Neural cell (in vitro differentiated cells): Measurements from ENCODE around the gene PCNX4. TPM values are rescaled to one million over a fixed set of nuclear protein-coding genes. Genes with fewer than 3 reads are reported as not detected.

ENCODE experiments used
- H2AFZ ChIP-seq: fragments of 200-600, 300-800 bp; sonication (generic), shearing (Covaris generic); 2 replicates; pipeline ENCODE4 v1.6.0; 2014; ENCODE audit warnings: low read depth, mild to moderate bottlenecking, antibody characterized with exemption, low read length, moderate library complexity
- H3F3A ChIP-seq: fragments of 200-600 bp; shearing (Covaris generic); 2 replicates; pipeline ENCODE4 v1.6.1; 2016; ENCODE audit warnings: mild to moderate bottlenecking, moderate library complexity, mixed read lengths, antibody characterized with exemption, low read length; ENCODE audit not compliant: insufficient read depth, poor library complexity, severe bottlenecking
- H3K27ac ChIP-seq: fragments of 200-600, 300-800 bp; sonication (generic), shearing (Covaris generic); 2 replicates; pipeline ENCODE4 v1.5.1; 2014; ENCODE audit warnings: mild to moderate bottlenecking, low read length, moderate library complexity
- H3K27me3 ChIP-seq: fragments of 300-800, 200-600 bp; sonication (generic), shearing (Covaris generic); 2 replicates; pipeline ENCODE4 v1.6.0; 2014; ENCODE audit warnings: mild to moderate bottlenecking, low read depth, low read length, moderate library complexity; ENCODE audit not compliant: insufficient read depth
- H3K36me3 ChIP-seq: fragments of 300-800, 200-600 bp; sonication (generic), shearing (Covaris generic); 2 replicates; pipeline ENCODE4 v1.5.1; 2014; ENCODE audit warnings: mild to moderate bottlenecking, antibody characterized with exemption, low read length, moderate library complexity; ENCODE audit not compliant: insufficient read depth
- H3K4me2 ChIP-seq: fragments of 300-800, 200-600 bp; sonication (generic), shearing (Covaris generic); 2 replicates; pipeline ENCODE4 v1.6.0; 2014; ENCODE audit warnings: mild to moderate bottlenecking, low read length
- H3K4me3 ChIP-seq: fragments of 300-800, 200-600 bp; sonication (generic), shearing (Covaris generic); 2 replicates; pipeline ENCODE4 v1.5.1; 2014; ENCODE audit warnings: mild to moderate bottlenecking, low read length, moderate library complexity
- H3K79me2 ChIP-seq: fragments of 200-600 bp; shearing (Covaris generic); replicated peaks from 2 replicates; pipeline ENCODE4 v1.6.0; 2014; ENCODE audit warnings: mild to moderate bottlenecking, low read length, moderate library complexity; ENCODE audit not compliant: insufficient read depth
- H3K9ac ChIP-seq: fragments of 300-800, 200-600 bp; sonication (generic), shearing (Covaris generic); 2 replicates; pipeline ENCODE4 v1.6.1; 2016; ENCODE audit warnings: mild to moderate bottlenecking, low read length, mixed read lengths
- H3K9me2 ChIP-seq: fragments of 200-600 bp; shearing (Covaris generic); 2 replicates; pipeline ENCODE4 v1.6.1; 2016; ENCODE audit warnings: mild to moderate bottlenecking, low read length, mixed read lengths; ENCODE audit not compliant: insufficient read depth
- H3K9me3 ChIP-seq: fragments of 200-600, 300-800 bp; sonication (generic), shearing (Covaris generic); 2 replicates; pipeline ENCODE4 v1.6.1; 2016; ENCODE audit warnings: mild to moderate bottlenecking, mixed run types, low read length, moderate library complexity, mixed read lengths
- H4K20me1 ChIP-seq: fragments of 200-600 bp; shearing (Covaris generic); 2 replicates; pipeline ENCODE4 v1.6.1; 2016; ENCODE audit warnings: mild to moderate bottlenecking, mixed run types; ENCODE audit not compliant: insufficient read depth
- CTCF ChIP-seq: fragments of 450-650 bp; IDR thresholded peaks from 2 replicates; pipeline ENCODE4 v1.5.1; 2014; ENCODE audit warnings: antibody characterized with exemption, mild to moderate bottlenecking, moderate library complexity; ENCODE audit not compliant: poor library complexity, severe bottlenecking
- EP300 ChIP-seq: fragments of 450-650 bp; conservative IDR thresholded peaks from 2 replicates; pipeline ENCODE4 v1.6.1; 2014; ENCODE audit warnings: antibody characterized with exemption, mild to moderate bottlenecking, moderate library complexity; ENCODE audit not compliant: poor library complexity, severe bottlenecking
- EZH2 ChIP-seq: fragments of 200-600, 300-800 bp; shearing (Covaris generic), sonication (generic); IDR thresholded peaks from 2 replicates; pipeline ENCODE4 v1.6.1; 2014; ENCODE audit warnings: antibody characterized with exemption, low read length, borderline replicate concordance, mild to moderate bottlenecking; ENCODE audit not compliant: insufficient read depth, poor library complexity, severe bottlenecking
- MXI1 ChIP-seq: fragments of 450-650 bp; conservative IDR thresholded peaks from 2 replicates; pipeline ENCODE4 v1.6.1; 2014; ENCODE audit warnings: antibody characterized with exemption, mild to moderate bottlenecking; ENCODE audit not compliant: poor library complexity, severe bottlenecking
- POLR2AphosphoS5 ChIP-seq: IDR thresholded peaks from 2 replicates; pipeline ENCODE4 v1.6.1; 2012
- RAD21 ChIP-seq: fragments of 450-650 bp; conservative IDR thresholded peaks from 2 replicates; pipeline ENCODE4 v1.6.1; 2014; ENCODE audit warnings: antibody characterized with exemption, mild to moderate bottlenecking, moderate library complexity
- SMC3 ChIP-seq: fragments of 450-650 bp; conservative IDR thresholded peaks from 2 replicates; pipeline ENCODE4 v1.6.1; 2014; ENCODE audit warnings: antibody characterized with exemption, mild to moderate bottlenecking, moderate library complexity; ENCODE audit not compliant: poor library complexity
- TAF1 ChIP-seq: IDR thresholded peaks from 2 replicates; pipeline ENCODE4 v1.6.1; 2012; ENCODE audit warnings: low read depth
- polyA plus RNA-seq: library from polyadenylated mRNA; depleted of rRNA; stranded (reverse); fragments of >200 nt; gene quantifications from 2 replicates; pipeline ENCODE4 v1.2.3, GENCODE V29; 2014
- TF ChIP-seq, protein P1 (sequence below): IDR thresholded peaks from 2 replicates; pipeline ENCODE4 v1.6.1; 2012; ENCODE audit warnings: borderline replicate concordance

PCNX4 gene
- polyA plus RNA-seq, 1 donor from 2014 or later, result 117 TPM

DNA sequence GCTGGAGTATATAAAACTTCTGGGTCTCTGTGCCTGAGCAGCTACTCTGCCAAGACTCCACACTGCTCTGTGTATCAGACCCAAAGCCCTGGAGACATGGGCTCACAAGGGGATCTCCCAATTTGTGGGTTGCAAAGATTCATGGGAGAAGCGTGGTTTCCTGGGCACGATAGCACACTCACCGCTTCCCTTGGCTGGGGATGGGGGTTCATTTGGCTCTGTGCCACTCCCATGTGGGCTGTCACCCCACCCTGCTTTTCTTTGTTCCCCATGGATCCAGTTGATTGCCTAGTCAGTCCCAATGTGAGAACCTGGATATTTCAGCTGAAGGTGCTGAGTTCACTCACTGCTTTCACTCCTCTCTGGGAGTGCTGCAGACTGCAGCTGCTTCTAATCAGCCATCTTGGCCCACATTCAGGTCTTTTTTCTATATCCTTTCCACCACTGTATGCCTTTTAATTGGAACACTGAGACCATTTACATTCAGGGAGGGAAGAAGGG, 40.0 kb upstream of the PCNX4 start:
- no peak for TF ChIP-seq EP300
- TF ChIP-seq POLR2AphosphoS5, result no peak
- no peak for TF ChIP-seq CTCF
- no peak for TF ChIP-seq EZH2
- no peak for TF ChIP-seq MXI1
- no peak for TF ChIP-seq SMC3
- TF ChIP-seq RAD21, result no peak
- TF ChIP-seq, protein P1, sequence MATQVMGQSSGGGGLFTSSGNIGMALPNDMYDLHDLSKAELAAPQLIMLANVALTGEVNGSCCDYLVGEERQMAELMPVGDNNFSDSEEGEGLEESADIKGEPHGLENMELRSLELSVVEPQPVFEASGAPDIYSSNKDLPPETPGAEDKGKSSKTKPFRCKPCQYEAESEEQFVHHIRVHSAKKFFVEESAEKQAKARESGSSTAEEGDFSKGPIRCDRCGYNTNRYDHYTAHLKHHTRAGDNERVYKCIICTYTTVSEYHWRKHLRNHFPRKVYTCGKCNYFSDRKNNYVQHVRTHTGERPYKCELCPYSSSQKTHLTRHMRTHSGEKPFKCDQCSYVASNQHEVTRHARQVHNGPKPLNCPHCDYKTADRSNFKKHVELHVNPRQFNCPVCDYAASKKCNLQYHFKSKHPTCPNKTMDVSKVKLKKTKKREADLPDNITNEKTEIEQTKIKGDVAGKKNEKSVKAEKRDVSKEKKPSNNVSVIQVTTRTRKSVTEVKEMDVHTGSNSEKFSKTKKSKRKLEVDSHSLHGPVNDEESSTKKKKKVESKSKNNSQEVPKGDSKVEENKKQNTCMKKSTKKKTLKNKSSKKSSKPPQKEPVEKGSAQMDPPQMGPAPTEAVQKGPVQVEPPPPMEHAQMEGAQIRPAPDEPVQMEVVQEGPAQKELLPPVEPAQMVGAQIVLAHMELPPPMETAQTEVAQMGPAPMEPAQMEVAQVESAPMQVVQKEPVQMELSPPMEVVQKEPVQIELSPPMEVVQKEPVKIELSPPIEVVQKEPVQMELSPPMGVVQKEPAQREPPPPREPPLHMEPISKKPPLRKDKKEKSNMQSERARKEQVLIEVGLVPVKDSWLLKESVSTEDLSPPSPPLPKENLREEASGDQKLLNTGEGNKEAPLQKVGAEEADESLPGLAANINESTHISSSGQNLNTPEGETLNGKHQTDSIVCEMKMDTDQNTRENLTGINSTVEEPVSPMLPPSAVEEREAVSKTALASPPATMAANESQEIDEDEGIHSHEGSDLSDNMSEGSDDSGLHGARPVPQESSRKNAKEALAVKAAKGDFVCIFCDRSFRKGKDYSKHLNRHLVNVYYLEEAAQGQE, result no peak
- TF ChIP-seq TAF1, result no peak
- Histone ChIP-seq H2AFZ (no peak overlapping the region), H4K20me1 (no peaks in the 10 kb centered on the region), H3K27me3 (no peaks in the 10 kb centered on the region), H3K9me3 (no peaks in the 10 kb centered on the region), H3K9ac (no peak overlapping the region), H3F3A (no peaks in the 10 kb centered on the region), H3K36me3 (no peaks in the 10 kb centered on the region), H3K4me2 (no peak overlapping the region), H3K4me3 (no peak overlapping the region), H3K27ac (no peak overlapping the region), H3K9me2 (no peaks in the 10 kb centered on the region), H3K79me2 (no peaks in the 10 kb centered on the region)

- Histone ChIP-seq H3K79me2 (no peaks in the 10 kb centered on the region), H3K4me3 (no peak overlapping the region), H4K20me1 (no peaks in the 10 kb centered on the region), H3K27ac (no peak overlapping the region), H3K9me2 (no peaks in the 10 kb centered on the region), H3K27me3 (no peaks in the 10 kb centered on the region), H3K9ac (no peak overlapping the region), H3K36me3 (no peaks in the 10 kb centered on the region), H3K4me2 (no peak overlapping the region), H3K9me3 (no peaks in the 10 kb centered on the region), H3F3A (no peaks in the 10 kb centered on the region), H2AFZ (no peak overlapping the region)
- no peak for TF ChIP-seq EZH2
- TF ChIP-seq TAF1, result no peak
- no peak for TF ChIP-seq EP300
- no peak for TF ChIP-seq MXI1
- TF ChIP-seq SMC3, result no peak
Observed at GRCh38 chr14:60058087-60058486, 33.6 kb upstream of the PCNX4 start.

GRCh38 chr14:60061371-60061770, 30.4 kb upstream of the PCNX4 start:
- Histone ChIP-seq H3K4me2 (no peak overlapping the region), H3K9me3 (no peaks in the 10 kb centered on the region), H4K20me1 (no peaks in the 10 kb centered on the region), H3K4me3 (no peak overlapping the region), H3K79me2 (no peaks in the 10 kb centered on the region), H3K27me3 (peaks cover 4% of the 10 kb centered on the region), H3K9ac (no peak overlapping the region), H3K9me2 (no peaks in the 10 kb centered on the region), H3F3A (no peaks in the 10 kb centered on the region), H3K36me3 (no peaks in the 10 kb centered on the region), H2AFZ (no peak overlapping the region), H3K27ac (no peak overlapping the region)
- TF ChIP-seq CTCF, result no peak
- no peak for TF ChIP-seq SMC3
- TF ChIP-seq TAF1, result no peak
- no peak for TF ChIP-seq EP300
- TF ChIP-seq, protein P1, result no peak
- no peak for TF ChIP-seq EZH2
- TF ChIP-seq RAD21, result no peak
- TF ChIP-seq POLR2AphosphoS5, result no peak
- TF ChIP-seq MXI1, result no peak
